Measurements from ENCODE around the gene PHF21A.
"Not testable (repeated sequence)": the region's sequence is repeated elsewhere in the genome, so short reads cannot be mapped to it uniquely, and the experiment has no call there.

The PHF21A gene

GRCh38 chr11:46034041-46034440 lies 87.2 kb downstream of the PHF21A start:
- DNase-seq (ENCODE audit: low spot score) = no peak

GRCh38 chr11:46026606-46027293 lies 94.5 kb downstream of the PHF21A start:
- DNase-seq (ENCODE audit: low spot score) = peak; percentile 37

DNA sequence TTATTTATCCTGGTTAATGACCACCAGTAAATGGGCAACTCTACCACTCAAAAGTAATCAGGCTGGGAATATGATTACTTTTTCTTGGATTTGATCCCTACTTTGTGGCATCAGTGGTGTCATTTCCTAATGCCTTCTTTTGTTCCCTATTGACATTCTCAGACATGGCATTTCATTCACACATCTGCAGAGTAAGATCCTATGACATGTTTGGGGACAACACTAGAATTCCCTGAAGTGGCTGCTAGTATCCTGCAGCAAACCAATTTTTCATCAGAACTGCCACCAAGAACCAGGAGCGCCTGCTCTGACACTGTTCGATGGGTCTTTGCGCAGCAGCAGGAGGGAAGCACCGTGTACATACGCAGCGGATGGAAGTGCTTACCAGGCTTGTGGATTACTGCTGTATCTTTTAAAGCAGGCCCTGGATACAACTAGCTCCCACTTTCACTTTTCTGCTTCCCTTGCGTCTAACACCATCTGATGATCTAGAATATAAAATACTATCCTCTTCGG lies 101.1 kb downstream of the PHF21A start:
- no peak for DNase-seq (ENCODE audit: low spot score)

DNA sequence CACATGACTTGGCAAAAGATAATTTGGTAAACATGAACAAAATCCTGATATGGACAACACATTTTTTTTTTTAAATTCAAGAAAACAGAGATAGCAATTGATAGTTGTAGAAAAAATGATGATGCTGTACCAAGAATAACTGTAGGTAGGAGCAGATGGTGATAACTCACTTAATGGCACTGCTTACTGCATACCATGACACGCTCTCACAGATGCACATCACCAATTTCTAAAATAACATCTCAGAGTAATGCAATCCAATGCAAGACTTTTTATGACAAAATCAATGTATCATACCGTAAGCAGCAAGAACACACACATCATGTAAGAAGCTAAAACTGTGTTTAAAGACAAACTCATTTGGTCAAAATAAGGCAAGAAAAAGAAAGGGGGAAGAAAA lies 102.6 kb downstream of the PHF21A start:
- no peak for DNase-seq (ENCODE audit: low spot score)

DNA sequence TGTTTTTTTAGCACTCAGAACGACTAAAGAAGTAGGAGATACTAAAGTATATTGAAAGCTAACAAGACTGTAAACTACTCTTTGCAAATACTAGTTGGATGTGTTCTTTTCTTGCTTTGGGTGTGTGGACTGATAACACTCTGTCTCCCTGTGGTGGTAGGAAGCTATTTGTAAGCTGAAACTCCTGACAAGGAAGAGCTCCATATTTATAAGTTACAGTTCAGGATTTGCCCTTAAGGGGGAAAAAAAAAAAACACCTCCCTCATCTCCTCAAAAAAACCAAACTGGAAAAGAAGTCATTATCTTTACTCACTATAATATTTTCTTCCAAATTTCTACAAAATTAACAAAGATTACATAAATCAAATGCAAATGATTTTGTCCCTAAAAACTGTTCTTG lies 103.9 kb downstream of the PHF21A start:
- no peak for DNase-seq (ENCODE audit: low spot score)

- DNase-seq (ENCODE audit: low spot score) = no peak
Measured at GRCh38 chr11:46015941-46016340, 105.3 kb downstream of the PHF21A start.

DNA sequence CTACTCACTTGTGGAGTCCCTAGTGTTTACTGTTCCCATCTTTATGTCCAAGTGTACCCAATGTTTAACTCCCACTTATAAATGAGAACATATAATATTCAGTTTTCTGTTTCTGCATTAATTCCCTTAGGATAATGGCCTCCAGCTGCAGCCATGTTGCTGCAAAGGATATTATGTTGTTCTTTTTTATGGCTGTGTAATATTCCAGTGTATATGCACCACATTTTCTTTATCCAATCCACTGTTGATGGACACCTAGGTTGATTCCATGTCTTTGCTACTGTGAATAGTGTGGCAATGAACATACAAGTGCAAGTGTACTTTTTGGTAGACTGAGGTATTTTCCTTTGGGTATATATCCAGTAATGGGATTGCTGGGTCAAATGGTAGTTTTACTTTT lies 107.1 kb downstream of the PHF21A start:
- DNase-seq (ENCODE audit: low spot score) = not testable (repeated sequence)

DNA sequence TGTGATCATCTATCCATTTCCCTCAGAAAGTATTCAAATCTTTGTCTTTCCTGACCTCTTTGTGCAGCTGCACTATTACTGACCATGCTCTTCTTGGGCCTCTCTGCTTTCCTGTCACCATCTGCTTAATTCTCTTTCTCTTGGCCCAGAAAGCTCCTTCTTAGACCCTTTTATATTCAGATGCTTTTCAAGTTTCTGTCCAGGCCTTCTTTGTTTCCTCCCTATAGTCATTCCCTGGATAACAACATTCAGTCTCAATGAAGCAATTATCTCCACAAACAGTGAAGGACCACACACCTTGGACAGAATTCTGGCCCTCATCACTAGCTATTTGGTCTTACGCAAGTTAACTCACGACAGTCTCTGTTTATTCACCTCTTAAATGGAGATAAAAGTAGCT lies 109.1 kb downstream of the PHF21A start:
- DNase-seq (ENCODE audit: low spot score) = no peak

- no peak for DNase-seq (ENCODE audit: low spot score)
Measured at GRCh38 chr11:46010100-46010499, 111.2 kb downstream of the PHF21A start.

DNA sequence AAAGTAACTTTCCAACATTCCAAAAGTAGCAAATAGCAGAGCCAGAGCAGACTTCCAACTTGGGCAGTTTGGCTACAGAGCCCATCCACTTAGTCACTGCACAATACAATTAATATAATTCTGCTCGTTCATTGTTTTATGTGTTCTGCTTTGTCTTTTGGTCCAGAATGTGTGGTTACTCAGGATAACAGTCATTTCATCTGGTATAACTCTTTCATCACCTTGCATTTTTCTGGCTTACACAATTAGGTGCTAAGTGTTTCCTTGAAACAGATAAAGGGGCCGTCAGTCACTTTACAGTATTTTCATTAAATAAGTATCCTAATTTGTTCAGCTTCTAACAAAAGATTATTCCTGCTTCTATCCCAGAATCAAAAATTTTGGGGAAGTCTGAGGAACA lies 111.6 kb downstream of the PHF21A start:
- DNase-seq (ENCODE audit: low spot score) = no peak

DNA sequence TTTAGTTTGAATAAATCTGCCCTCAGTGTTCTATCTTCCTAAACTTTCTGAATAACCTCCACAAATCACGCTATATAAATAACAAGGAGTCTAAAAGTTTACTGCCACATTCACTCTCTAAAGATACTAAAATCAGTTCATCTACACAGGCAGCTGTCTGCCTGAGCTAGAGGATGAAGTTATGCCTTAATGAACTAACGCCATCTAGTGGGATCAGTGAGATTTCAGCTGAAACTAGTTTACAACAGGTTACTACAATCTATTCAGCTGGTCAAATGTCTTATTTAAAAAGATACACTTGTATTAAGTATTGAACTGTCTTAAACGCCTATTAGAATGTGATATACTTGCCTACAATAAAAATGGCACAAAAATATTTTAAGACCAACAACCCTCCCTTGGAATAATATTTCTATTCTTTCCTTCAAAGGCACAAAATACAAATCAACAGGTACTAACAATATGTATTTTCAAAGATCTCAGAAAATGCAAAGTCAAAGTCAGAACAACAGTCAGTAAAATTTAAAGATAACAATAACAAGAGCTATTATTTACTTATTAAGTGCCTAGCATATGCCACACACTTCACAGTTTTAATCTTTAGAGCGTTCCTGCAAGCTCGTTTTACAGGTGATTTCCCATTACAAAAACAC lies 114.7 kb downstream of the PHF21A start:
- peak; percentile 88 for DNase-seq (ENCODE audit: low spot score)

- peak; percentile 63 for DNase-seq (ENCODE audit: low spot score)
Measured at GRCh38 chr11:46003572-46003971, 117.7 kb downstream of the PHF21A start.

- no peak for DNase-seq (ENCODE audit: low spot score)
Measured at GRCh38 chr11:46002189-46002588, 119.1 kb downstream of the PHF21A start.

- DNase-seq (ENCODE audit: low spot score) = peak; percentile 18
Measured at GRCh38 chr11:46001448-46001914, 119.8 kb downstream of the PHF21A start.

- DNase-seq (ENCODE audit: low spot score) = no peak
Measured at GRCh38 chr11:45997599-45997998, 123.7 kb downstream of the PHF21A start.

DNA sequence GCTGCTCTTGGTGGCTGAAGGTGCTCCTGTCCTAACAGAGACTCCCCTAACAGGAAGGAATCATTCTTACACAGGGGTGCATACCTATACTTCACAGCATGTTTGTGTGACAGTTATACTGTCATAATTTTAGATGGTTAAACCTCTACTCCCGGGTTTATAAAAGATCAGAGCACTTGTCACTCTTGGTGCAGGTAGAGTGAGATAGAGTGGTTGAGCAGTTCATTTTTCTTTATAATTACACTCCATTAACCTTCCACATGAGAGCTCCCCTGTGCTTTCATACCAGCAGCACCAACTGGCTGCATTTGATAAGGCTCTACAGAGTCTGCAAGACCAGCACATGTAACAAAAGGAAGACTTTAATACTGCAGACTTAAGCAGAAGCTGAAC lies 125.9 kb downstream of the PHF21A start:
- DNase-seq (ENCODE audit: low spot score) = no peak

- DNase-seq (ENCODE audit: low spot score) = peak; percentile 22
Measured at GRCh38 chr11:45994371-45995341, 126.6 kb downstream of the PHF21A start.

GRCh38 chr11:45993531-45994001 lies 127.7 kb downstream of the PHF21A start:
- peak; percentile 87 for DNase-seq (ENCODE audit: low spot score)

DNA sequence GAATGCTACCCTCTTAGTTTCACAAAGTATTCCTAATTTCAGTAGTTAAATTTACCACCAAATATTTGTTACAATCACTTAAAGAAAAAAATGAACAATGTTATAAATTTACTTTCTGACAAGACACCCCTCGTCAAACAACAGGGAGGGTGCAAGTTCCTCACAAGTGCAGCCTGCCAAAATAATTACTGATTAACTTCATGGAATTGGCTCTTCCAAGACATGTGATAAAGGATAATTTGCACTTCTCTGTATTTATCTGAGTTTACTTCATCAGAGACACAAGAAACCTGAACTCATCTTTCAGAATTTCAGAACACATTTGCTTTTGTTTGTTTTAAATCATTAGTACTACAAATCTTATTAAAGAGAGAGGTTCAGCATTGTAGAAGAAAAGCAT lies 132.3 kb downstream of the PHF21A start:
- no peak for DNase-seq (ENCODE audit: low spot score)

GRCh38 chr11:45985212-45985611 lies 136.0 kb downstream of the PHF21A start:
- no peak for DNase-seq (ENCODE audit: low spot score)

GRCh38 chr11:45984192-45984591 lies 137.1 kb downstream of the PHF21A start:
- DNase-seq (ENCODE audit: low spot score) = peak; percentile 36

DNA sequence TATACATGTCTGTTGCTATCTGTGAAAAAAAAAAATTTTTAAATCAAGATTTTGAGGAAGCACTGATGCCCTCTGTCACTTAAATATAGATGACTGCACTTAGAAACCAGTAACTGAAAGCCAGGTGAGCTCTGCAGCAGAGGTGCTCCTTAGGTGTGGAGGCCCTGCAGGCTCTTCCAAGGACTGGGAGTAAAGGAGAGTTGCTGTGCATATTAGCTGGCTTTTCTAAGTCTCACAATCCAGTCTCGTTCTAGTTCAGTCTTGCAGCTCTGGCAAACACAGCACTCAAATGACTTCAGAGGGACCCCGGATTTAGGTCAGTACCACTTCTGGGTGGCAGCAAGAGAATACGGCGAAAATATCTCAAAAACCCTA lies 137.8 kb downstream of the PHF21A start:
- DNase-seq (ENCODE audit: low spot score) = no peak

Data from Ammon's horn (tissue), 1 donor.